Spleen (tissue), 11 donors: ENCODE data around the gene ICAM2. TPM values are rescaled to one million over a fixed set of nuclear protein-coding genes. Genes with fewer than 3 reads are reported as not detected.

Experiments used
- DNase-seq: peaks from one replicate; pipeline ENCODE4 v3.0.0-alpha.2; 2020
- H3K27ac ChIP-seq, 8 donors: fragments of 200-600 bp; sonication (generic) in 7 of 8; 1 replicate in 4 of 8; 2 replicates in 4 of 8; pipeline versions ENCODE4 v1.5.0 to v1.8.0; 2016 to 2021; ENCODE audit warnings: inconsistent platforms in 4 of 8, mild to moderate bottlenecking in 4 of 8, moderate library complexity in 1 of 8
- H3K27me3 ChIP-seq, 7 donors: fragments of 200-600 bp; sonication (generic) in 6 of 7; replicated peaks in 1 of 7; 1 replicate in 4 of 7; 2 replicates in 3 of 7; pipeline versions ENCODE4 v1.5.0 to v1.8.0; 2016 to 2021; ENCODE audit warnings: inconsistent platforms in 3 of 7, mild to moderate bottlenecking in 1 of 7
- H3K36me3 ChIP-seq, 6 donors: fragments of 200-600 bp; sonication (generic) in 5 of 6; 1 replicate in 4 of 6; 2 replicates in 2 of 6; pipeline versions ENCODE4 v1.5.0 to v1.8.0; 2016 to 2021; ENCODE audit warnings: inconsistent platforms in 2 of 6
- H3K4me1 ChIP-seq, 6 donors: fragments of 200-600 bp; sonication (generic) in 5 of 6; 1 replicate in 3 of 6; 2 replicates in 3 of 6; pipeline versions ENCODE4 v1.5.0 to v1.8.0; 2016 to 2021; ENCODE audit warnings: inconsistent platforms in 3 of 6
- H3K4me3 ChIP-seq, 8 donors: fragments of 200-600 bp; sonication (generic) in 7 of 8; 1 replicate in 4 of 8; 2 replicates in 4 of 8; pipeline versions ENCODE4 v1.5.0 to v1.8.0; 2016 to 2021; ENCODE audit warnings: inconsistent platforms in 4 of 8, mild to moderate bottlenecking in 4 of 8, moderate library complexity in 2 of 8
- H3K9me3 ChIP-seq, 8 donors: fragments of 200-600 bp; sonication (generic) in 7 of 8; 1 replicate in 4 of 8; 2 replicates in 4 of 8; pipeline versions ENCODE4 v1.5.0 to v1.8.0; 2016 to 2021; ENCODE audit warnings: inconsistent platforms in 4 of 8
- POLR2A ChIP-seq, 3 donors: fragments of 450-650 bp; IDR thresholded peaks; one replicate each; pipeline ENCODE4 v1.5.1; 2017; ENCODE audit warnings: antibody characterized with exemption in 3 of 3, mild to moderate bottlenecking in 1 of 3
- POLR2AphosphoS5 ChIP-seq, 3 donors: sonication (generic); formaldehyde crosslinking; IDR thresholded peaks; one replicate each; pipeline ENCODE4 v1.5.1; 2017; ENCODE audit warnings: antibody characterized with exemption in 3 of 3
- WGBS, 5 donors: extraction: QIAGEN DNeasy Blood & Tissue Kit in 3 of 5; methylation state at CpG; one replicate each; pipeline versions ENCODE4 v1.1.5 to v1.1.7; 2013 to 2018; 5-methylcytosine and 5-hydroxymethylcytosine counted together
- intact Hi-C: fragments of 100-400 bp; cut with DNase I; formaldehyde crosslinking; loops from one replicate; pipeline ENCODE4 v1.15.0; 2023; ENCODE audit warnings: low total_unique reads
- polyA plus RNA-seq, 3 donors: library from polyadenylated mRNA; stranded (reverse); fragments of 200-250 nt; gene quantifications; one replicate each; pipeline ENCODE4 v1.2.1, GENCODE V29; 2013
- total RNA-seq, 7 donors: library from RNA; depleted of rRNA in 3 of 7; stranded (reverse); fragments of >200 nt in 3 of 7; fragmentation: NEBNext Ultra II Directional in 4 of 7; extraction: Animal tissue kit (Norgen Biotek cat#: 25700) in 4 of 7; gene quantifications; one replicate each; pipeline versions ENCODE4 v1.1.0 to v1.2.1, GENCODE V29; 2016 to 2021
- TF ChIP-seq, protein P1 (sequence below), 11 experiments: fragments of 200-600 bp in 7 of 11; fragments of 450-650 bp in 4 of 11; sonication (generic) in 4 of 11; IDR thresholded peaks in 8 of 11; conservative IDR thresholded peaks in 3 of 11; 1 replicate in 7 of 11; 2 replicates in 4 of 11; pipeline versions ENCODE4 v1.4.0 to v1.8.0; 2016 to 2021; ENCODE audit warnings: antibody characterized with exemption in 11 of 11, inconsistent platforms in 4 of 11, mild to moderate bottlenecking in 1 of 11
- donor health status: healthy with polysubstance abuse.
- donor health status: DM: no; HTN: no; CAD: no; lungs with moderate emphysema.
- donor health status: DM: no; HTN: no; CAD: no.
- donor health status: Bipolar disorder and iron deficiency.
- donor health status: healthy.
- donor health status: DM: no; HTN: no; CAD: no.
- donor health status: DM: yes; HTN: yes; CAD: no.

Gene ICAM2
- total and polyA plus RNA-seq, 10 donors = 79.2 to 412 (median 173) TPM

DNA sequence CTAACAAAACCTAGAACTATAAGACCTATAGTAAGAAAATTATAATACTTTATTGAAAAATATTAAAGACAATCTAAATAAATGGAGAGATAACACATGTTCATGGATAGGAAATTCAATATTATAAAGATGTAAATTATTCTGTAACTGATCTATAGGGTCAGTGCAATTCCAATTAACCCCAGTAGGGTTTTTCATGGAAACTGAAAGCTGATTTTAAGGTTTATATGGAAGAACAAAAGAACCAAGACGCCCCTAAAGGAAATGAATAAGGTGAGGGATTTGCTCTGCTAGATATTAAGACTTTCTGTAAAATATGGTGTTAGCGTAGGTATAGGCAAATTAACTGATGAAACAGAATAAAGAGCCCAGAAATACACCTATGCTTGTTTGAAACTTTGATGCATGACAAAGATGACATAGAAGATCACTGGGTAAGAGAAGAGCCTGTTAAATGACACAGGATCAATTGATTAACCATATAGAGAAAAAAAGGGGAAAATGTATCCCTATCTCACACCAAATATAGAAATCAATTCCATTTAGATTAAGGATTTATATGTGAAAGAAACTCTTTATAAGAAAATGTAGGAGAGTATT is 3.0 kb downstream of the ICAM2 start:
- H3K9me3 ChIP-seq = no peaks in the 10 kb centered on the region
- H3K4me3 ChIP-seq = peak overlapping the region in 7 of 8 donors; percentile 2 to 77 (median 57)
- peaks cover 41 to 100% (median 84%) of the 10 kb centered on the region in 6 donors for H3K4me1 ChIP-seq
- H3K27me3 ChIP-seq = no peaks in the 10 kb centered on the region
- 60 to 70% (median 65%) methylated on average over 2 of the region's 2 CpGs for WGBS, 5 donors
- peaks cover 0 to under 1% (median 0%) of the 10 kb centered on the region in 6 donors for H3K36me3 ChIP-seq
- DNase-seq = no peak
- intact Hi-C loops = no loop called here
- H3K27ac ChIP-seq = peak overlapping the region; percentile 71 to 98 (median 96)
- TF ChIP-seq, protein P1, sequence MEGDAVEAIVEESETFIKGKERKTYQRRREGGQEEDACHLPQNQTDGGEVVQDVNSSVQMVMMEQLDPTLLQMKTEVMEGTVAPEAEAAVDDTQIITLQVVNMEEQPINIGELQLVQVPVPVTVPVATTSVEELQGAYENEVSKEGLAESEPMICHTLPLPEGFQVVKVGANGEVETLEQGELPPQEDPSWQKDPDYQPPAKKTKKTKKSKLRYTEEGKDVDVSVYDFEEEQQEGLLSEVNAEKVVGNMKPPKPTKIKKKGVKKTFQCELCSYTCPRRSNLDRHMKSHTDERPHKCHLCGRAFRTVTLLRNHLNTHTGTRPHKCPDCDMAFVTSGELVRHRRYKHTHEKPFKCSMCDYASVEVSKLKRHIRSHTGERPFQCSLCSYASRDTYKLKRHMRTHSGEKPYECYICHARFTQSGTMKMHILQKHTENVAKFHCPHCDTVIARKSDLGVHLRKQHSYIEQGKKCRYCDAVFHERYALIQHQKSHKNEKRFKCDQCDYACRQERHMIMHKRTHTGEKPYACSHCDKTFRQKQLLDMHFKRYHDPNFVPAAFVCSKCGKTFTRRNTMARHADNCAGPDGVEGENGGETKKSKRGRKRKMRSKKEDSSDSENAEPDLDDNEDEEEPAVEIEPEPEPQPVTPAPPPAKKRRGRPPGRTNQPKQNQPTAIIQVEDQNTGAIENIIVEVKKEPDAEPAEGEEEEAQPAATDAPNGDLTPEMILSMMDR (IDR thresholded peaks at IDR 0.05 in 8 of 11, conservative IDR thresholded peaks at IDR 0.05 in 3 of 11) = peak in 8 of 11 experiments; percentile 17 to 48 (median 41)
- TF ChIP-seq POLR2AphosphoS5 (IDR thresholded peaks at IDR 0.05) (no peak), POLR2A (IDR thresholded peaks at IDR 0.05) (no peak)

DNA sequence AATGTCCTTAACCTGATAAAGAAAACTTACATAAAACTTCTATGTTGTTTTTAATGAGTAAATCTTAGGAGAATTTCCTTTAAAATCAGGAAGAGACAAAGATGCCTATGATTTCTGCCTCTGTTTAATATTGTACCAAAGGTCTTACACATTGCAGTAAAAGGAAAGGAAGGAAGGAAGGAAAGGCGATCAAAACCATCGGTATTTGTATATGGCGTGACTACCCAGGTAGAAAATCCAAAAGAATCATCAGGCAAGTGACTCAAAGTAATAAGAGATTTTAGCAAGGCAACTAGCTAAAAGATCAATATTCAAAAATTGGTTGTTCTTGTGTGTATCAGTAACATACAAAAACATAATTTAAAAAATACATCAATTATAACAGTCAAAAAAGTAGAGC is 3.5 kb downstream of the ICAM2 start:
- 15 to 38% (median 23%) methylated on average over 3 of the region's 3 CpGs for WGBS, 5 donors
- intact Hi-C loops = no loop called here
- Histone ChIP-seq H3K27me3 (no peaks in the 10 kb centered on the region), H3K4me3 (peak overlapping the region in 5 of 8 donors; percentile 3 to 77 (median 16)), H3K4me1 (peaks cover 41 to 100% (median 80%) of the 10 kb centered on the region in 6 donors), H3K27ac (peak overlapping the region; percentile 71 to 98 (median 96)), H3K9me3 (no peaks in the 10 kb centered on the region), H3K36me3 (peaks cover 0 to 6% (median 0%) of the 10 kb centered on the region in 6 donors)
- TF ChIP-seq, protein P1 (IDR thresholded peaks at IDR 0.05 in 8 of 11, conservative IDR thresholded peaks at IDR 0.05 in 3 of 11) = no peak
- no peak for TF ChIP-seq POLR2A (IDR thresholded peaks at IDR 0.05)
- TF ChIP-seq POLR2AphosphoS5 (IDR thresholded peaks at IDR 0.05) = no peak
- DNase-seq = no peak

DNA sequence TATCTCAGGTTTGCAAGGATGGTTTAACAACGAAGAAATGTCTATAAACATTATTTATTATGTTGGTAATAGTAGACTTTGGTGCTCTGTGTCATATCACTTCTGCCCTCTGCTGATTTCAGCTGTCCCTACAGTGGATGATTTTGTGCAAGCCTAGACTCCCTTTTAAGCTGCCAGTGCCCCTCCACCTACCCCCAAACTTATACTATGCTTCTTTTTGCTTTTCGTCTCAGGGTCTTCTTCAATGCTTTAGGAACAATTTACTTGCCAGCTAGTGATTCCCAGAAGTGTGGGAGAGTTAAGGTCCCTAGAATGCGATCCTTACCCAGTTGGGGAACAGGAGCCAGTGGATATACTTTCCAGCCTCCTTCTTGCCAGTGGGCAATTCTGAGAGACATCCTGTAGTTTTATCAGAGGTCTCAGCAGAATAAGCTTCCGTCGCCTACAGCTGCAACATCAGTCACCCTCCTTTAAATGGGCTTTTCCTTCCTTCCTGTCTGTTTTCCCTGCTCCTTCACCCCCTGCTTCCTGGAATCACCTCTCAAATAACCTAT is 4.1 kb downstream of the ICAM2 start:
- H3K27ac ChIP-seq = peak overlapping the region; percentile 71 to 98 (median 96)
- no peak for DNase-seq
- no peaks in the 10 kb centered on the region for H3K9me3 ChIP-seq
- TF ChIP-seq POLR2AphosphoS5 (IDR thresholded peaks at IDR 0.05) (peak in 1 of 3 donors; percentile 83), POLR2A (IDR thresholded peaks at IDR 0.05) (no peak)
- TF ChIP-seq, protein P1 (IDR thresholded peaks at IDR 0.05 in 8 of 11, conservative IDR thresholded peaks at IDR 0.05 in 3 of 11) = peak in 4 of 11 experiments; percentile 22 to 28 (median 23)
- H3K27me3 ChIP-seq = no peaks in the 10 kb centered on the region
- intact Hi-C loops = no loop called here
- WGBS, 5 donors = 15 to 26% (median 17%) methylated on average over 5 of the region's 5 CpGs
- H3K4me1 ChIP-seq = peaks cover 35 to 100% (median 77%) of the 10 kb centered on the region in 6 donors
- H3K4me3 ChIP-seq = peak overlapping the region in 6 of 8 donors; percentile 3 to 77 (median 15)
- peaks cover 0 to 13% (median 0%) of the 10 kb centered on the region in 6 donors for H3K36me3 ChIP-seq

DNA sequence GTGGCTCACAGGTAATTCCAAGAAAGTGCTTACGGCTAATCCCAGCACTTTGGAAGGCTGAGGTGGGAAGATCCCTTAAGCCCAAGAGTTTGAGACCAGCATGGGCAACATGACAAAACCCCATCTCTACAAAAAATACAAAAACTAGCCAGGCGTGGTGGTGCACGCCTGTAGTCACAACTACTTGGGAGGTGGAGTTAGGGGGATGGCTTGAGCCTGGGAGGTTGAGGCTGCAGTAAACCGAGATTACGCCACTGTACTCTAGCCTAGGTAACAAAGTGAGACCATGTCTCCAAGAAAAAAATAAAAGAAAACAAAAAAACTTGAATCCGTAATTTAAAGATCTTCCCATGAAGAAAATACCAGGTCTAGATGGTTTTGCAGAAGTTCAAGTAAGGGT is 5.0 kb downstream of the ICAM2 start:
- Histone ChIP-seq H3K27me3 (no peaks in the 10 kb centered on the region), H3K9me3 (no peaks in the 10 kb centered on the region), H3K36me3 (peaks cover 0 to 18% (median 0%) of the 10 kb centered on the region in 6 donors), H3K4me3 (peak overlapping the region in 2 of 8 donors; percentile 53 to 77), H3K4me1 (peaks cover 30 to 100% (median 78%) of the 10 kb centered on the region in 6 donors), H3K27ac (peak overlapping the region; percentile 71 to 98 (median 96))
- no peak for TF ChIP-seq POLR2AphosphoS5 (IDR thresholded peaks at IDR 0.05)
- TF ChIP-seq, protein P1 (IDR thresholded peaks at IDR 0.05 in 8 of 11, conservative IDR thresholded peaks at IDR 0.05 in 3 of 11) = no peak
- TF ChIP-seq POLR2A (IDR thresholded peaks at IDR 0.05) = no peak
- DNase-seq = no peak
- WGBS, 5 donors = 78 to 88% (median 87%) methylated on average over 6 of the region's 6 CpGs
- intact Hi-C loops = no loop called here
